Measurements from ENCODE around the gene ARL14. TPM values are rescaled to one million over a fixed set of nuclear protein-coding genes. Genes with fewer than 3 reads are reported as not detected.

Gene ARL14
- polyA plus RNA-seq, 1 donor (not counting 4 experiments of a cell fraction or from before 2014, with no cell fraction given) = 1.6 TPM

DNA sequence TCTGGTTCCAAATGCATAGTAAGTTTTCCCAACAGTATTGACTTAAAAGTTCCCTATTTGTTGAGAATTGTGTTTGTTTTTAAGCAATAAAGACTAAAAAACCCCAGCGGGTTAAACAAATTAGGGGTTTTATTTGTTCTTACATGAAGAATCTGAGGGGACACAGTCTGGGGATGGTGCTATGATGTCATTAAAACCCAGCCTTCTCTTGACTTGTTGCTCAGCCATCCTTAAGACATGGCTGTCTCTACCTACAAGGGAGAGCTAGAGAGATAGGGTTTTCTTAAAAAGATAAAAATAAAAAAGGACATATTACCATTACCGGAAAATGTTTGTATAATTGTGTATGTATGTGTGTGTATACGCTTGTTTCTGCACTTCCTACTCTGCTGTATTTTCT is 11.7 kb upstream of the ARL14 start:
- Histone ChIP-seq H3K27me3 (ENCODE audit: control insufficient read depth, extremely low read depth, insufficient read depth, low read length) (no peaks in the 10 kb centered on the region), H3K4me2 (ENCODE audit: control insufficient read depth, extremely low read depth, insufficient read depth, low read depth, low read length) (no peak overlapping the region), H3K9me3 (ENCODE audit: control insufficient read depth, low read depth, low read length) (no peaks in the 10 kb centered on the region), H3K4me3 (ENCODE audit: control insufficient read depth in 2 of 3, extremely low read depth in 1 of 3, insufficient read depth in 2 of 3, low read depth in 1 of 3, low read length in 3 of 3) (no peak overlapping the region), H3K9ac (ENCODE audit: control insufficient read depth, extremely low read depth, insufficient read depth, low read length) (no peak overlapping the region), H4K20me1 (ENCODE audit: control insufficient read depth, extremely low read depth, insufficient read depth, low read length) (no peaks in the 10 kb centered on the region), H3K36me3 (ENCODE audit: control insufficient read depth in 2 of 2, extremely low read depth in 1 of 2, insufficient read depth in 2 of 2, low read length in 2 of 2) (no peaks in the 10 kb centered on the region), H3K79me2 (ENCODE audit: control insufficient read depth, insufficient read depth, low read length) (no peaks in the 10 kb centered on the region), H3K27ac (ENCODE audit: control insufficient read depth, insufficient read depth, low read length) (no peak overlapping the region), H3K4me1 (ENCODE audit: control insufficient read depth, extremely low read depth, insufficient read depth, low read length) (peaks cover 13% of the 10 kb centered on the region), H3K9me1 (ENCODE audit: control insufficient read depth, extremely low read depth, insufficient read depth, low read length) (no peaks in the 10 kb centered on the region), H2AFZ (ENCODE audit: control insufficient read depth, low read length) (no peak overlapping the region)
- dilution Hi-C loops (cut with MboI; ENCODE audit: extremely low pct_ligation_motif_present, low sequenced_read_pairs) = no loop called here
- FAIRE-seq (no peak), DNase-seq (ENCODE audit: low read depth, low spot score) (no peak)
- TF ChIP-seq CTCF (optimal IDR thresholded peaks at IDR 0.05 in 1 of 3, IDR thresholded peaks at IDR 0.05 in 1 of 3, conservative IDR thresholded peaks at IDR 0.05 in 1 of 3; ENCODE audit: extremely low read depth in 1 of 3, insufficient read depth in 2 of 3, low read length in 3 of 3) = no peak
- no peak for TF ChIP-seq EZH2 (IDR thresholded peaks at IDR 0.05; ENCODE audit: low read length)

DNA sequence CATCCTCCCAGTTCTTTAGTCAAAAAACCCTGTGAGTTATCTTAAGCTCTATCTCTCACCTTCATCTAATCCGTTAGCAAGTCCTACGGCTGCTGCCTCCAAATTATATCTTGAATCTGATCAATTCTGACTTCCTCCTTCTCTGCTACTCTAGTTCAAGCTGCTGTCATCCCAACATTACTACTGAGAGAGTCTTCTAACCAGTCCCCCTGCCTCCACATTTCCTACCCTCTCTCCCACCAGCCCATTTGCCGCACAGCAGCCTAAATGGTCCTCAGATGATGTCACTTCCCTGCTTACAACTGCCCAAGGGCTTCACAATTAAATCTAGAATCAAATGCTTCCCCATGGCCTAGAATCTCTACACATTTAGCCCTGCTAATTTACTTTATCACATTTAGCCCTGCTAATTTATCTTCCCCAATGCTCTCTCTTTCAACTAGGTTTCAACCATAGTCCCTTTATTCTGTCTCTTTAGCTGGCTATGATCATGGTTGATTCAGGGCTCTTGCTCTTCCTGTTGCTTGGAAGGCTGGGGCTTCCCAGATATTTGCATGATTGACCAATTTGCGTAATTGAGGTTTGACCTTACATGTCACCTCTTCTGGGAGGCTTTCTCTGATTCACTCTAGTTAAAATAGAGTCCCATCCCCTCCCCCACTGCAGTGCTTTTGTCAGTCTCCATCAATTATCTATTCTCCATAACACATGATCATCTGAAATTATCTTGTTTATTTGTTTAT is 11.0 kb upstream of the ARL14 start:
- Histone ChIP-seq H3K9me3 (ENCODE audit: control insufficient read depth, low read depth, low read length) (no peaks in the 10 kb centered on the region), H3K79me2 (ENCODE audit: control insufficient read depth, insufficient read depth, low read length) (no peaks in the 10 kb centered on the region), H3K36me3 (ENCODE audit: control insufficient read depth in 2 of 2, extremely low read depth in 1 of 2, insufficient read depth in 2 of 2, low read length in 2 of 2) (no peaks in the 10 kb centered on the region), H3K4me3 (ENCODE audit: control insufficient read depth in 2 of 3, extremely low read depth in 1 of 3, insufficient read depth in 2 of 3, low read depth in 1 of 3, low read length in 3 of 3) (no peak overlapping the region), H2AFZ (ENCODE audit: control insufficient read depth, low read length) (no peak overlapping the region), H3K9me1 (ENCODE audit: control insufficient read depth, extremely low read depth, insufficient read depth, low read length) (no peaks in the 10 kb centered on the region), H3K27me3 (ENCODE audit: control insufficient read depth, extremely low read depth, insufficient read depth, low read length) (no peaks in the 10 kb centered on the region), H3K27ac (ENCODE audit: control insufficient read depth, insufficient read depth, low read length) (no peak overlapping the region), H3K4me2 (ENCODE audit: control insufficient read depth, extremely low read depth, insufficient read depth, low read depth, low read length) (no peak overlapping the region), H3K4me1 (ENCODE audit: control insufficient read depth, extremely low read depth, insufficient read depth, low read length) (peaks cover 13% of the 10 kb centered on the region), H3K9ac (ENCODE audit: control insufficient read depth, extremely low read depth, insufficient read depth, low read length) (no peak overlapping the region), H4K20me1 (ENCODE audit: control insufficient read depth, extremely low read depth, insufficient read depth, low read length) (no peaks in the 10 kb centered on the region)
- FAIRE-seq (peak; percentile 17), DNase-seq (ENCODE audit: low read depth, low spot score) (no peak)
- dilution Hi-C loops (cut with MboI; ENCODE audit: extremely low pct_ligation_motif_present, low sequenced_read_pairs) = no loop called here
- no peak for TF ChIP-seq EZH2 (IDR thresholded peaks at IDR 0.05; ENCODE audit: low read length)
- no peak for TF ChIP-seq CTCF (optimal IDR thresholded peaks at IDR 0.05 in 1 of 3, IDR thresholded peaks at IDR 0.05 in 1 of 3, conservative IDR thresholded peaks at IDR 0.05 in 1 of 3; ENCODE audit: extremely low read depth in 1 of 3, insufficient read depth in 2 of 3, low read length in 3 of 3)
